ENCODE data around the gene TAP1.
"Not testable (repeated sequence)": the region's sequence is repeated elsewhere in the genome, so short reads cannot be mapped to it uniquely, and the experiment has no call there.

Gene TAP1

DNA sequence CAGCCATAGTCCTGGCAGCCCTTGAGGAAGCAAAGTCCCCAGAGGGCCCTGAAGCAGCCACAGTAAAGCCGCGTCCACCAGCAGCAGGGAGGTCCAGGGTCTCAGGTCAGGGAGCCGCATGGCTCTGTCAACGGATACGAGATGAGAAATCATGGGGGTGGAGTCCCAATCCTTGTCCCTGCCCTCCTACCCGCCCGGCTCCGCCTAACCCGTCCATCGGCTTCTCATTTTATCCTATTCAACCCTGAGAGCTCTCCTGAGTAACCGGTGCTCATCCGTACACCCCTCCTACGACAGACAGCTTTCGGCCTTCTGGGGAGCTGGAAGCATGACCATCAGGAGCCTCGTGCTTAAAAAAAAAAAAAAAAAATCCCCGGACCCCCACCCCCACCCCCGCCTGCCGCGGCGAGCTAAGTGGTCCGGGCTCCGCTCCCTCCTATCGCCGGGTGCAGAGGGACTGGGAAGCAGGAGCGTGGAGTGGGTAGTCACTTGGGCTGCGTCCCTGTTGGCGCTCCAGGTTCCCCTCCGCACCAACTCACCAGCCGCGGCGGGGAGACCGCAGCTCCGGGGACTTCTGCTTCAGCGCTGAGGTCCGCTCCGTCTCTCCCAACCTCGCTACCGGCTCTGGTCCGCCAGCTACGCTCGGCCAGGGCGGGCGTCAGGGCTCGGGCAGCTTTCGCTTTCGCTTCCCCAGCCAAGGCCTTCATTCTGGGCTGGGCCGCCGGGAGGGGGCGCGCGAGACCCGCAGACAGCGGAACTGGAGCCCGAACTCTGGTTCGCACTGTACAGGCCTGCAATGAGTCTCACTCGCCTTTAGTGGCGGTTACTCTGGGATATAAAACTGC lies 15.2 kb downstream of the TAP1 start, which contains the start of gene TAP2:
Gene TAP2, minus strand, starts transcription at position 626 of the 845 bp plus-strand sequence. Its CDS starts 506 bp downstream, at position 120.
- DNase-seq, result peak; percentile 96

DNA sequence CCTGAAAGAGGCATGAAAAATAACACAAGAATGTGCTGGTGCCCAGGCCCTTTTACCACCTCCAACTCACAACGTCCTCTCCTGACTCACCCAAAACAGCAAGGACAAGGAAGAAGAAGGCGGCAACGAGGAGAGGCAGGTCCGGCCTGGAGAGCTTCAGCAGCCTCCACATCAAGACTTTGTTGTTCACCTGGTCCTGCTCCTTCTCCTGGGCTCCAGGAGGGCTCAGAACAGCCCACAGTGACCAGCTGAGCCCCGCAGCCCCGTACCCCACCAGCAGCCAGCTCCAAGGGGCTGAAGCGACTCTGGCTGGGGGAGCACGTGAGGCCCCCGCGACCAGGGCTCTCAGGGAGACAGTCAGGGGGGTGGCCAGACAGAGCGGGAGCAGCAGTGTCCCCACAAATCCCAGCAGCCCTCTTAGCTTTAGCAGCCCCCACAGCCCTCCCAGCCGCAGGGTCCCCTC lies 15.8 kb downstream of the TAP1 start:
- DNase-seq, result no peak

DNA sequence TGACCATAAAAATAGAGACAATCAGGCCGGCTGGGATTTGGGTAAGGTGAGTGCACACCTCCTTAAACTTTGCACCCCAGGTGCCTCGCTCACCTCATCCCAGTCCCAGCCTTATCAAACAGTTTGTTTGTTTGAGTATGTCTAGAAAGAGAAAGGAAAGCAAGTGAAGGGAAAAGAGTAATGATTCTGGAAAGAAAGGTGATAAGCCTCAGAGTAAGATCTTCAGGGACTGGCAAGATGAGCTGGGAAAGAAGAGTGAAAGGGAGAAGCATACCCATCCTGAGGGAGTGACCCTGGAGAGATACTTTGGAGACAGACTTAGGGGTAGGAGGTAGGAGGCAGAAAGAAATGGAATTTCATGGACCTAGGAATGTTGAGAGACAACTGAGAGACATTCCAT lies 16.6 kb downstream of the TAP1 start:
- DNase-seq, result no peak

DNA sequence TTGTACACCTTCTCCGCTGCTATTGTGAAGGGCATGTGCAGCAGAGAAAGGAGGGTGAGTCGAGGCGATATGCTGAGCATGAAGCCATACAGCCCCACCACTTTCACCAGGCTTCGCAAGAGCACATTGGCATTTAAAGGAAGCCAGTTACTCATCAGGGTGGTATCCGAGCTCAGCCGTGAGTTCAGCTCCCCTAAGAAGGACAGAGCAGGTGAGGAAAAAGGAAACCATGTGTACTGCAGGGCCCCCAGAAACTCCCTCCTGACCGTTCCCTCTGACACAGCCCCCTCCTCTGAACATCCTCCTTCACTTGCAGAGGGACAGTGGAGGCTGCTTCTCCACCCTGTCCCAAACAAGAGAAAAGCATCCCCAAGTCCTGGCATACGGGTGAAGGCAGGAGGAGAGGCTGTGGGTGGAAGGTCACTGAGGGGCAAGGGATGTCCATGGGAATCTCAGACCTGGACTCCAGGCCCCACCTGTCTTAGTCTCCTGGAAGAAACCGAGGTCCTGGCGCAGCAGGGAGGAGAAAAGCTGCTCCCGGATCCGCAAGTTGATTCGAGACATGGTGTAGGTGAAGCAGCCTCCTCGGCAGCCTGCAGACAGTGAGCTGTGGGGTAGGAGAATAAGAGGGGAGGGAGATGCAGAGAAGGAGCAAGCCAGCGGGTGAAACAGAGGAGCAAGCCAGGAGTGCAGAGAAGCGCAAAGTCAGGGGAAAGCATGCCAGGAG lies 18.2 kb downstream of the TAP1 start:
- no peak for DNase-seq

DNA sequence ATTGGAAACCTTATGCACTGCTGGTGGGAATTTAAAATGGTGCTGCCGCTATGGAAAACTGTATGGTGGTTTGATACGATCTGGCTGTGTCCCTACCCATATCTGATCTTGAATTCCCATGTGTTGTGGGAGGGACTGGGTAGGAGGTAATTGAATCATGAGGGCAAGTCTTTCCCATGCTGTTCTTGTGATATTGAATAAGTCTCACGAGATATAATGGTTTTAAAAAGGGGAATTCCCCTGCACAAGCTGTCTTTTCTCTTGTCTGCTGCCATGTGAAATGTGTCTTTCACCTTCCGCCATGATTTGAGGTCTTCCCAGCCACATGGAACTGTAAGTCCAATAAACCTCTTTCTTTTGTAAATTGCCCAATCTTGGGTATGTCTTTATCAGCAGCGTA lies 19.8 kb downstream of the TAP1 start:
- DNase-seq, result no peak

DNA sequence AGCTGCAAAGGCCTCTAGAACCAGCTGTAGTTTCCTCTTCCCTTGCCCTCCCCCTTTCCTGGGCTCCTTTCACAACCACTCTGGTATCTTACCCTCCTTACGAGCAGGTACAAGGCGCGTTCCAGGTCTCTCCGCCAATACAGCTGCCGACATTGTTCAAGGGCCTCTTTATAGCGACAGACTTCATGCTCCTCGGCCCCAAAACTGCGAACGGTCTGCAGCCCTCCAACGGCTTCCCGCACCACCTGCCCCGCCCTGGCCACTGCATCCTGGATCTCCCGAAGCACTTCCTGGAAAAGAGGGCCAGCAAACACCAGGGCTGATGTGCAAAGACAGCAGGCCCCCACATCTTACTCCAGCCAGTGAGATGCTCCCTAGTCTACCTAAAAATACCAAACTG lies 21.0 kb downstream of the TAP1 start:
- no peak for DNase-seq

DNA sequence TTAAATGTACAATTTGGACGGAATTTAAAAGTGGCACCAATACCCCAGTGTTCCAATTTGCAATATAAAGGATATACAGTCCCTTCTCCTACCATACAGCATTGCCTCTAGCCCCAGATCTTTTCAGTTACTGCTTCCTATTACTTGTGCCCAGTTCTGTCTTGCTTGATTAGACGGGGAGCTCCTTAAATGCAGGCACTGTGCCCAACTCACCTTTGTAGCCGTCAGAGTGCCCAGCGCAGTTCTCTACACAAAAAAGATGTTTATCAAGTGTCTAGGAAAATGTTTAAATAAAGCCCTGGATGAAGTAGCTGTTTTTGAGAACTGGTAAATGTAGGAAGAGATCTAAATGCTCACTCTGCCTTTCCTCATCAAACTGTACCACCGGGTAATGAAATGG lies 22.6 kb downstream of the TAP1 start:
- DNase-seq, result no peak

DNA sequence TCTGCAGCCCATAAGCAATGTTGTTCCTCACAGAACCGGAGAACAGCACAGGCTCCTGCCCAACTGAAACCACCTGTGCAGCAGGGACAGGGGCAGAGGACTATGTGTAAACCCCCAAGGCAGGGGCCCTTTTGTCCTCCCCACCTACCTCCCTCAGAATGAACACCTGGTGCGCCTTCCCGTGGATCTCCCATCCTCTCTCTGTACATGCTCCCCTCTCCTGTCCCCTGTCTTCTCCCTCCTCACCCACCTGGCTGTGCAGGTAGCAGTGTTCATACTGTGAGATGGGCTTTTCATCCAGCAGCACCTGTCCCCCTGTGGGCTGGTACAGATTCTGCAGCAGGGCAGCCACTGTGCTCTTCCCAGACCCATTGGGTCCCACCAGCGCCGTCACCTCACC lies 23.5 kb downstream of the TAP1 start:
- DNase-seq, result no peak

DNA sequence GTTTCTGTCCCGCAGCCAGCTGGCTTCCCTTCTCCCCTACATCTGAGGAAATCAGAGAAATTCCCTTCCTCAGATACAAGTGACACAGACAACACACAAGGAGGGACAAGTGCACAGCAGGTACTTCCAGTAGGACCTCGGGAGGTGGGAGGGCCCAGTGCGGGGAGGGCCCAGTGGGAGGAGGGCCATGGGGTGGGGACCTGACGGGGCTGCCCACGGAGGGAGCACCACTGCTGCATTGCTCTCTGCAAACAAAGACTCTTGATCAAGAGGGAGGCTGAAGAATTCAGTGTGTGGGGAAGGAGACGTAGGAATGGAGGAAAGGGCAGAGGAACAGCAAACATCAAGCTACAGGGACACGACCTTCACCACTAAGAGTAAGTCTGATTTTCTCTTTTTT lies 24.0 kb downstream of the TAP1 start:
- DNase-seq, result no peak

DNA sequence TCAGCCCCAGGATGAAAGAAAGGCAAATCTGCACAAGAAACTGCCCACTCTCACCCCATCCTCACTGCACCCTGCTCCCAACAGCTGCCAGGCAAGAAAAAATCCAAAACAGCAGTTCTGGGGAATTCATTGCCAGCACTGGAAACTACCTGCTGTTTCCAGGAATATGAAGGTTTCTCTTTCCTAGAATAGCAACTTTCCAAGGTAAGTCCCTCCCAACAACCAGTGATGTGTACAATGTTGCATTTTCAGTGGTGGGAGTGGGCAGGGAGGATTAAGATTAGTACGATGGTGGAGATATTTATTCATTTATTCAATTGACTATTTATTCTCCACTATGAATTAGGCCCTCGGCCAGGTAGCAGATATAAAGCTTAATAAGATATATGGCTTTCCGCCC lies 26.5 kb downstream of the TAP1 start:
- no peak for DNase-seq

DNA sequence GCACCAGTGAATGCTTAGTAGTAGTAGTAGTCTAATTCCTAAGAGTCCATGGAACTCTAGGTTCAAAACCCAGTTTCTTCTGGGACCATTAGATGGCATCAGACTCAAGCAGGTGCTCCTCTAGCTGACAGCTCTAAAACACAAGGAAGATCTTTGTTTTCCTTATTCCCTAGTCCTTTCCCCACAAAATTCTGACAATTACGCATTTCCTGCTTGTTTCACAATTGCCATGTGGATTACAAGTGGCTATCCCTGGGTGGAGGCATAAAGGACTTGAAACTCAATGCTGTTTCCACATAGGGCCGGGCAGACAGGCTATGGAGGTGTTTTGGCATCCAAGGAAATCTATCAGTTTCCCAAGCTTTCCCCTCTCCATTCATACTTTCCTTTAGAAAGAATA lies 27.5 kb downstream of the TAP1 start:
- DNase-seq, result no peak

DNA sequence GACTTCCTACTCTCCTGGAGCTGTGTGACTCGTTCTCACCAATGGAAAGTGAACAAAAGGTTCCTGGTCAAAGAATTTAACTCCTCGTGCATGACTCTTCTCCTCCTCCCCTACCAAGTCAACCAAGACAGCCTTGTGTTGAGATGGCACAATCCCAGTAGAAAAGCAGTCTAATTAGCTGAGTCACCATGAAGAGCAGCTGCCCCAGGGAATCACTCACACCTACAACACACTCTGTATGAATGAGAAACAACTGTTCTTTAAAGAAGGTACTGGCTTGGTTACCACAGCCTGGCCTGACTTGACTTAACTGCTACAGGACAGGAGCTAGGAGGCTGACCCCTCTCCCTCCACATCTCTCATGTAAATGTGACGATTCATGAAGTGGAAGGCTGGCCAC lies 33.8 kb downstream of the TAP1 start:
- no peak for DNase-seq

DNA sequence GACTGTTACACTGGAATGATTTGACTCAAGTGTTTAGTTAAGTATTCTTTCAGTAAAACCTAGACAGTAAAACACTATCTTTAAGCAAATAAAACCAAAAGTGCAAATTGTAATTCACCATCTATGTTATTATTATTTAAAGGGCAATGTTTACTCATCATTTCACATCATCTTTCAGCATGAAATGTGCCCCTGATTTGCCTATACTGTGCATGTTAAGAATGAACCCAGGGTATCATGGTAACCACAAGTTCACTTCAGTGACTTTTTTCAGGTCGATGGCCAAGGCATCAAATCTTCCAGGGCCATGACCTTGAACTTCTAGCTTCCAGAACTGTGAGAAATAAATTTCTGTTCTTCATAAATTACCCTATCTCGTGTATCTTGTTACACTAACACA lies 34.6 kb downstream of the TAP1 start:
- DNase-seq, result no peak

DNA sequence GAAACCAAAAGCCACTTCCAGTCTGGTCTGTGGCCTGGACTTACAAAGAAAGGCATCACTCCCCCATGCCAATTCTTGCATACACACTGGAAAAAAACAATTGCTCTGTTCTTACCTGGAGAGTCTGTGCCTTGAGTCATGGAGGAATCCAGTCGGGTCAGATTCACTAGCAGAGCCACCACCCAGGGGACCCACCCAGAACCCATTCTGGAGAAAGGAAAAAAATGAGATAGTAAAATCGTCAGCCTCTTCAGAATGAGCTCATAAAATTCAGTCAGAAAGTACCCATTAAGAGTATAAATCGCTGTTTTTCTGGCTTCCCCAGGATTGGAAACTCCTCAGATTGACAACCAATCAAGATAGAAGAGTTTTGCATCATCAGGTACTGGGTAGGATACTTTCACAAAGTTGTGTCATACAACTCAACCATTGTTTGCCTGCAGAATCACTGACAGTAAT lies 36.7 kb downstream of the TAP1 start, which contains the start of gene HLA-DOB:
Gene HLA-DOB, minus strand, starts transcription at position 257 of the 459 bp plus-strand sequence. Its CDS starts 51 bp downstream, at position 206.
- no peak for DNase-seq

DNA sequence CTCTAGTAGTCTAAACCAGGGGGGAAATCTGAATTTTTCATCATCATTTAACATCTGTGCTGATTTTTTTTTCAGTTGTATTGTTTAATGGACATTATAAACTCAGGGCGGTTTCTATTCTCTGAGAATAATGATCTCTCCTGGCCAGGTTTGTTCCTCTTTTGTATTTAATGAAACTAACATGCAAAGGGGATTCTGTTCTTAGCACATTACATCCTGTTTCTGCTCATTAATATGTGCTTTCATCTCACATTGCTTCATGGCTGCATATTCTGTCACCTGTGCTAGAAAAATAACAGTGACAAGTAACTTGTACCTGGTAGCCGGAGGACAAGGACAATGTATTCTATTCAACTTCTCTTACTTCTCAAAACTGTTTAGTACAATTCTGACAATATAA lies 37.5 kb downstream of the TAP1 start:
- DNase-seq, result no peak

DNA sequence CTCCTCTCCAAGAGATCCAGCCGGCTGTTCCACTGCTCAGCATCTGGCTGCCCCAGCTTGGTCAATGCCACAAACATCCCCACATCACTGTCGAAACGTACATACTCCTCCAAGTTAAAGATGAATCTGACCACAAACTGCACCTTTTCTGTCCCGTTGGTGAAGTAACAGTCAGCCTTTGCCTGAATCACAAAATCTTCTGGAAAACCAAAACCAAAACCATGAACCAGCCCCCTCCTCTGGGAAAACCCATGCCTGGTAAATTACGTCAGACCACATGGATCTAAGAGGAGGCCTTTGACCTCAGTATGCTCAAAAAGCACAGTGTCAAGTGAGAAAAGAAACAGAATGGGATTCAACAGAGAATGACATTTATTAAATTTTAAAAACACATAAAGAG lies 38.4 kb downstream of the TAP1 start:
- no peak for DNase-seq

DNA sequence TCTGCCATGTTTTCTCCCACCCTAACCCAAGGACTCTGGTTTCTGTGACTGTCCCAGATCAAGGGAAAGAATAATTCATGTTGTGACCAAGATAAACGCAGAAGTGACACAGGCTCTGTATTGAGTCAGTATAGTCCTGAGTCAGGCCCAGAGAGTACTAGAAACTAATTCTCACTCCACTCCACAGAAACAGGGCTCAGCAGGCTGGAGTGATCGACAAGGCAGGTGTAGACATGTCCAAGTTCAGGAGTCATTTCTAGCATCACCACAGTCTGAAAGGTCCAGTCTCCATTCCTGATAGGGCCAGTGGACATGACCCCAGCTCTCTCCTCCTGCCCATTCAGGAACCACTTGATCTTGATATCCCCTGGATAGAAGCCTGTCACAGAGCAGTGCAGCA lies 39.4 kb downstream of the TAP1 start:
- DNase-seq, result no peak

DNA sequence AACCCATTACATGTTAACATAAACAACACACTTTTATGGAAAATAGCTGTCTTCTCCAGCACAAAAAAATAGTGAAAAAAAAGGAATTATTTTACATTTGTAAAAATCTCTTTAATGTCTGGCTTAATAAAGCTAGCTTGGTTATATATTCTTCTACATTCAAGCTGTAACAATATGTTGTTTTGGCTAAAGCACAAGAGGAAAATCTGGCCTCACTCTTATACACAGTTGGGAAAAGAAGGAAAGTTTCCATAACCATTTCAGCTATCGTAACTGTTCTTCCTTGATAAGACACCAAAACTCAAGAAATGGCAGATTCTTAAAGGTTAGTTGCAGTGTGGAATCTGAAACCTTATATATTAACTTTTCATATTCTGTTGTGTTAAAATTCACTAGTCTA lies 44.3 kb downstream of the TAP1 start:
- no peak for DNase-seq

DNA sequence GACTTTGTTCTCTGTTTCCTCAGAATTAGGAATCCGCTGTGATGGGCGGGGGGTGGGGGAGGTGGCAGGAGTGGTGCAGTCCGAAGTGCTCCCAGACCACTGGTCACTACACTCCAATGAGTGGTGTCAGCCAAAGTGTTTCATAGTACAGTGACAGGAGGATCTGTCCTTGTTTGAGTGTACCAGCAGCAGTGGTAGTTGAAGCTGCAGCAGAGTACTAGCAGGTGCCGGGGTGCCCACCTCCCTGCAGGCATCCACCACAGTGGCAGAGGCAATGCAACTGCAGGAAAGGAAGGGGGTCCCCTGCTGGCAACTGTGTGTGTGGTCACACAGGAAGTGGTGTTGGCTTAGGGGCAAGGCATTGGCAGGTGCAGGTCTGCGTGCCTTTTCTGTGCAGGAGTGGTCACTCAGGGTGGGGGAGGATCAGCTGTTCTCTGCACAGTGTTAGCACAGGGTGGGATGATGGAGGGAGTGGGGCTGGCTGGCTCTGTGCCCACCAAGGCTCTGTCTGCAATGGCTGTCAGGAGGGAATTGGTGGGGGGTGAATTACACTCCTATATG lies 46.4 kb downstream of the TAP1 start:
- DNase-seq, result no peak

DNA sequence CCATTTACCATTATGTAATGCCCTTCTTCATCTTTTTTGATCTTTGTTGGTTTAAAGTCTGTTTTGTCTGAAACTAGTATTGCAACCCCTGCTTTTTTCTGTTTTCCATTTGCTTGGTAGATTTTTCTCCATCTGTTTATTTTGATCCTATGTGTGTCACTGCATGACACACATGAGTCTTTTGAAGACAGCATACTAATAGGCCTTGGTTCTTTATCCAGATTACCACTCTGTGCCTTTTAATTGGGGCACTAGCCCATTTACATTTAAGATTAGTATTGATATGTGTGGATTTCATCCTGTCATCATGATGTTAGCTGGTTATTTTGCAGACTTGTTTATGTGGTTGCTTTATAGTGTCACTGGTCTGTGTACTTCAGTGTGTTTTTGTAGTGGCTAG lies 48.1 kb downstream of the TAP1 start:
- not testable (repeated sequence) for DNase-seq

DNA sequence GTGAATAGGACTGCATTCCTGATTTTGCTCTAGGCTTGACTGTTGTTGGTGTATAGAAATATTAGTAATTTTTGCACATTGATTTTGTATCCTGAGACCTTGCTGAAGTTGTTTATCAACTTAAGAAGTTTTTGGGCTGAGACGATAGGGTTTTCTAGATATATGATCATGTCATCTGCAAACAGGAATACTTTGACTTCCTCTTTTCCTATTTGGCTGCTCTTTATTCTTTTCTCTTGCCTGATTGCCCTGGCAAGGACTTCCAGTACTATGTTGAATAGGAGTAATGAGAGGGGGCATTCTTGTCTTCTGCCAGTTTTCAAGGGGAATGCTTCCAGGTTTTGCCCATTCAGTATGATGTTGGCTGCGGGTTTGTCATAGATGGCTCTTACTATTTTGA lies 50.1 kb downstream of the TAP1 start:
- no peak for DNase-seq

DNA sequence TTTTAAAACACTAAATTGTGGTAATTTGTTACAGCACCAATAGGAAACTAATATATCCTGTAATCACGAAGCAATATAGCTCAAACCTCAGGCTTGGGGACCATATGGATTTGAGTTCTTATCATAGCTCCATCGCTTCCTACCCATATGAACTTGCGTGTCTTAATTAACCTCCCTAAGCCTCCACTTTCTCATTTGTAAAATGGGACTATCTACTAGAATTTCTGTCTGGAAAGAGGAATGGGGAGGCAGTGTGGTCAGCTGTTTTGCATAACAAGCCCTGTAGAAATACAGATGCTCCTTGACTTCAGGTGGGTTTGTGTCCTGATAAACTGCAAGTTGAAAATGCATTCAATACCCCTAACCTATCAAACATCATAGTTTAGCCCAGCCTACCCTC lies 53.8 kb downstream of the TAP1 start:
- no peak for DNase-seq

DNA sequence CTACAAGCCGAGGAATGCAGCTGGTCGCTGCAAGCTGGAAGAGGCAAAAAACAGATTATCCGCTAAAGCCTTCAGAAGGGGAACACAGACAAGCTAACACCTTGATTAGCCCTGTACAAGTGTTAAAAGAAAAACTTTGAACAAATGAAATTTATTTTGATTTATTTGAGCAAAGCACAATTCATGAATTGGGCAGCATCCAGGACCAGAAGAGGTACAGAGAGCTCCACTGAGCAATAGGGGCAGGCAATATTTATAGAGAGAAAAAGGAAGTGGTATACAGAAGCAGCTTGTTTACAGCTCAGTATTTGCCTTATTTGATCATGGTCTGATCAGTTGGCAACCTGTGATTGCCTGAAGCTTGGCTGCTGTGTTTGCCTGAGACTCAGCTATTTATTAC lies 54.3 kb downstream of the TAP1 start:
- DNase-seq, result no peak
